B cell (primary cell): ENCODE data around the gene GGACT.

ENCODE experiments used
- EZH2 ChIP-seq: IDR thresholded peaks from 2 replicates; pipeline ENCODE4 v1.6.1; 2012; ENCODE audit warnings: borderline replicate concordance, low read depth, mild to moderate bottlenecking, moderate library complexity, low read length; ENCODE audit not compliant: insufficient read depth, poor library complexity, severe bottlenecking
- TF ChIP-seq, protein P1 (sequence below): fragments of 200-600 bp; IDR thresholded peaks from one replicate; pipeline ENCODE4 v1.8.0; 2022; ENCODE audit warnings: antibody characterized with exemption, mild to moderate bottlenecking

GRCh38 chr13:100560498-100561157 lies 28.0 kb downstream of the GGACT start:
- TF ChIP-seq, protein P1, sequence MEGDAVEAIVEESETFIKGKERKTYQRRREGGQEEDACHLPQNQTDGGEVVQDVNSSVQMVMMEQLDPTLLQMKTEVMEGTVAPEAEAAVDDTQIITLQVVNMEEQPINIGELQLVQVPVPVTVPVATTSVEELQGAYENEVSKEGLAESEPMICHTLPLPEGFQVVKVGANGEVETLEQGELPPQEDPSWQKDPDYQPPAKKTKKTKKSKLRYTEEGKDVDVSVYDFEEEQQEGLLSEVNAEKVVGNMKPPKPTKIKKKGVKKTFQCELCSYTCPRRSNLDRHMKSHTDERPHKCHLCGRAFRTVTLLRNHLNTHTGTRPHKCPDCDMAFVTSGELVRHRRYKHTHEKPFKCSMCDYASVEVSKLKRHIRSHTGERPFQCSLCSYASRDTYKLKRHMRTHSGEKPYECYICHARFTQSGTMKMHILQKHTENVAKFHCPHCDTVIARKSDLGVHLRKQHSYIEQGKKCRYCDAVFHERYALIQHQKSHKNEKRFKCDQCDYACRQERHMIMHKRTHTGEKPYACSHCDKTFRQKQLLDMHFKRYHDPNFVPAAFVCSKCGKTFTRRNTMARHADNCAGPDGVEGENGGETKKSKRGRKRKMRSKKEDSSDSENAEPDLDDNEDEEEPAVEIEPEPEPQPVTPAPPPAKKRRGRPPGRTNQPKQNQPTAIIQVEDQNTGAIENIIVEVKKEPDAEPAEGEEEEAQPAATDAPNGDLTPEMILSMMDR, result no peak
- TF ChIP-seq EZH2, result no peak
